IPS-20b (cell line): ENCODE results near the gene CERT1.

Source experiments
- H3K27ac ChIP-seq: one replicate; pipeline ENCODE4 v1.5.1; 2013; ENCODE audit warnings: low read length
- H3K27me3 ChIP-seq: 2 replicates; pipeline ENCODE4 v1.6.1; 2013; ENCODE audit warnings: mild to moderate bottlenecking, low read length, inconsistent platforms; ENCODE audit not compliant: insufficient read depth
- H3K36me3 ChIP-seq: 2 replicates; pipeline ENCODE4 v1.6.1; 2013; ENCODE audit warnings: low read depth, mild to moderate bottlenecking, inconsistent platforms, low read length, moderate library complexity; ENCODE audit not compliant: insufficient read depth
- H3K4me1 ChIP-seq: 2 replicates; pipeline ENCODE4 v1.6.1; 2013; ENCODE audit warnings: mild to moderate bottlenecking, control low read depth, inconsistent platforms, low read length, moderate library complexity; ENCODE audit not compliant: insufficient read depth
- H3K4me3 ChIP-seq: 2 replicates; pipeline ENCODE4 v1.5.1; 2013; ENCODE audit warnings: mild to moderate bottlenecking, low read length, inconsistent platforms
- H3K9ac ChIP-seq: 2 replicates; pipeline ENCODE4 v1.6.1; 2013; ENCODE audit warnings: low read depth, mild to moderate bottlenecking, inconsistent platforms, low read length, moderate library complexity
- H3K9me3 ChIP-seq: 2 replicates; pipeline ENCODE4 v1.6.1; 2013; ENCODE audit warnings: mild to moderate bottlenecking, low read depth, low read length, inconsistent platforms; ENCODE audit not compliant: insufficient read depth

CERT1 gene

GRCh38 chr5:75387806-75388205 is 123.6 kb downstream of the CERT1 start:
- H3K27me3 ChIP-seq = no peaks in the 10 kb centered on the region
- no peak overlapping the region for H3K4me3 ChIP-seq
- no peak overlapping the region for H3K27ac ChIP-seq
- peaks cover 39% of the 10 kb centered on the region for H3K36me3 ChIP-seq
- H3K9ac ChIP-seq = no peak overlapping the region
- H3K4me1 ChIP-seq = no peaks in the 10 kb centered on the region
- H3K9me3 ChIP-seq = no peaks in the 10 kb centered on the region

DNA sequence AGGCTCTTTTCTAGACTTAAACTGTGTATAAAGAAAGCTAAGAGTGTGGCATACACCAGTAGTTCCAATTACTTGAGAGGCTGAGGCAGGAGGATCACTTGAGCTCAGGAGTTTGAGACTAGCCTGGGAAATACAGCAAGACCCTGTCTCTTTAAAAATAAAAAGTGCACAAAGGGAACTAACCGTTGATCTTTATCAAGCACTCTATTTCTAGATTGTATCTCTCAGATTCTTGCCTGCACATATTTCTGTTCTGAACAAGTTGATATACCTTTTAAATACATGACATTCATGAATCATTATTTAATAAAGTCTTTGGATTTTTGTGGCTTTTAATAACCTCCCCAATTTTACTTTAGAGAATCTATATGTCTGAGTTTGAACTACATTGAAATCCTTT is 127.2 kb downstream of the CERT1 start:
- H3K27me3 ChIP-seq = no peaks in the 10 kb centered on the region
- H3K9me3 ChIP-seq = no peaks in the 10 kb centered on the region
- H3K9ac ChIP-seq = no peak overlapping the region
- H3K27ac ChIP-seq = no peak overlapping the region
- no peaks in the 10 kb centered on the region for H3K4me1 ChIP-seq
- H3K4me3 ChIP-seq = no peak overlapping the region
- peaks cover 61% of the 10 kb centered on the region for H3K36me3 ChIP-seq

DNA sequence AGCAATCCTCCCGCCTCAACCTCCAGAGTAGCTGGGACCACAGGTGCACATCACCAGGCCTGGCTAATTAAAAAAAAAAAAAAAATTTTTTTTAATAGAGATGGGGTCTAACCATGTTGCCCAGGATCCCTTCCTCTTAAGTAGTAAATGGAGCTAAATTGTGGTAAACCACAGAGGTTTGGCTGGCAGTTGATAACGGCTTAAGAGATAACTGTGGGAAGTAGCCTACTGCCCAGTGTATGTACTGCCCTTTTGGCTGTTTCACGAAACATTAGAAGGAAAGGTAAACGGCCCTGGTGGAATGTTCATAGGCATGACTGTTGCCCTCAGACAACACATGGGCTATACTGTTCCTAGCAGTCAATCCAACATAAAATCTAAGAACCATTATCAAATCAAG is 130.0 kb downstream of the CERT1 start:
- no peaks in the 10 kb centered on the region for H3K4me1 ChIP-seq
- peaks cover 78% of the 10 kb centered on the region for H3K36me3 ChIP-seq
- H3K27me3 ChIP-seq = no peaks in the 10 kb centered on the region
- no peak overlapping the region for H3K4me3 ChIP-seq
- H3K9me3 ChIP-seq = no peaks in the 10 kb centered on the region
- H3K9ac ChIP-seq = no peak overlapping the region
- no peak overlapping the region for H3K27ac ChIP-seq

- 0 out of 2 replicates have a peak, but pooled peaks cover 1% of the 10 kb centered on the region for H3K4me1 ChIP-seq
- H3K9me3 ChIP-seq = no peaks in the 10 kb centered on the region
- no peak overlapping the region for H3K27ac ChIP-seq
- no peaks in the 10 kb centered on the region for H3K27me3 ChIP-seq
- H3K9ac ChIP-seq = no peak overlapping the region
- H3K36me3 ChIP-seq = peaks cover 66% of the 10 kb centered on the region
- no peak overlapping the region for H3K4me3 ChIP-seq
These were observed 131.3 kb downstream of the CERT1 start for GRCh38 chr5:75380099-75380498.

GRCh38 chr5:75375414-75375813 is 136.0 kb downstream of the CERT1 start:
- Histone ChIP-seq H3K4me3 (no peak overlapping the region), H3K9me3 (no peaks in the 10 kb centered on the region)

GRCh38 chr5:75374394-75374814 is 137.0 kb downstream of the CERT1 start:
- Histone ChIP-seq H3K27me3 (no peaks in the 10 kb centered on the region), H3K4me3 (no peak overlapping the region), H3K9me3 (no peaks in the 10 kb centered on the region), H3K9ac (no peak overlapping the region), H3K36me3 (peaks cover 35% of the 10 kb centered on the region), H3K27ac (no peak overlapping the region), H3K4me1 (0 out of 2 replicates have a peak, but pooled peaks cover 4% of the 10 kb centered on the region)

More at GRCh38 chr5:75375414-75375813, 136.0 kb downstream of the CERT1 start:
- Histone ChIP-seq H3K27ac (no peak overlapping the region), H3K27me3 (no peaks in the 10 kb centered on the region), H3K9ac (no peak overlapping the region), H3K4me1 (0 out of 2 replicates have a peak, but pooled peaks cover 4% of the 10 kb centered on the region), H3K36me3 (peaks cover 42% of the 10 kb centered on the region)

DNA sequence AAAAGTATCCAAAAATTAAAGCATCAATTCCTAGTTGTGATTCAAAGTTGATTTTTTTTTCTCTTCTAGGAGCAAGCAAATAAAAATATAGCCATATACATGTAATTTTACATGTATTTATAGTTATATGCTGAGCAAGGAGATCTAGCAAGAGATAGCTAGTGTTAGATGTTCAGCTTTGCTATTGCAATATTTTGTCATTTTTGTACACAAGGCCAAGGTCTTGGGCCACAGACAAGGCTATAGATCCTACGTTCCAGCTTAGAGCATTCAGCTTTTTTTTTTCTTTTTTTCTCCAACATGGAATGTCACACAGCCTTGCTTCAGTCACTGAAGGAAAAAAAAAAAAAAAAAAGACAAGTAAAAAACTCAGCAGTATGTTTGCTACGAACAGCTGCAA is 137.6 kb downstream of the CERT1 start:
- Histone ChIP-seq H3K36me3 (peaks cover 30% of the 10 kb centered on the region), H3K9ac (no peak overlapping the region), H3K9me3 (no peaks in the 10 kb centered on the region), H3K27ac (no peak overlapping the region), H3K27me3 (no peaks in the 10 kb centered on the region), H3K4me3 (no peak overlapping the region), H3K4me1 (0 out of 2 replicates have a peak, but pooled peaks cover 4% of the 10 kb centered on the region)

- no peaks in the 10 kb centered on the region for H3K9me3 ChIP-seq
- no peaks in the 10 kb centered on the region for H3K27me3 ChIP-seq
- no peak overlapping the region for H3K9ac ChIP-seq
- no peak overlapping the region for H3K27ac ChIP-seq
- peaks cover 7% of the 10 kb centered on the region; the same call in 1 of the 2 replicates for H3K36me3 ChIP-seq
- no peak overlapping the region for H3K4me3 ChIP-seq
- H3K4me1 ChIP-seq = no peaks in the 10 kb centered on the region; the same call in 1 of the 2 replicates
These were observed 143.0 kb downstream of the CERT1 start for GRCh38 chr5:75368391-75368790.

DNA sequence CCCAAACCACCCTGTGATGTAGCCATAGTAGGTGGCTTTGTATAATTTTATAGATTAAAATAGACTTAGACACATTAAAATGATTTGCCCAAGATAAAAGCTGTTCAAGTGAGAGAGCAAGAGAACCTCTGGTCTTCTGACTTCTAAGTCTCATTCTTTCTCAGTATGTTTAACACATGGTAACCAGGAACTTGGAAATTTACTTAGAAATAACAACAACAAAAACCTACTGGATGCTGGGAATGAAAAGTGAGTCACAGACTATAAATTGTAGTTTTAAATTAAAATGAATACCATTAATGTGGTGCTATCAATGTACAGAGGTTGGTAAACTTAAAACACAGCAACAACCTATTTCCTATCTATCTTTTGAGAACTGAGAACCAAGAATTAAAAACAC is 144.0 kb downstream of the CERT1 start:
- no peaks in the 10 kb centered on the region for H3K27me3 ChIP-seq

DNA sequence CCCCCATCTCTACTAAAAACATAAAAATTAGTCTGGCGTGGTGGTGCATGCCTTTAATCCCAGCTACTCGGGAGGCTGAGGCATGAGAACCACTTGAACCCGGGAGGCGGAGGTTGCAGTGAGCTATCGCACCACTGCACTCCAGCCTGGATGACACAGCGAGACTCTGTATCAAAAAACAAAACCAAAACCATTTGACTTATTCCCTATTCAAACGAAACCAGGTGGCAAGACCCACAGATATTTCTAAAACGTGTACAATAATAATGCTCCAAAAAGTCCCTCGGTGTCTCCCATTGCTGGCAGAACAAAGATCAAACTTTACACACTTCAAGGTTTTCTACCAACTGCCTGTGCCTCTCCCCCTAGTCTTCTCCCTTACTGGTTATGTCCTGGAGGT is 144.6 kb downstream of the CERT1 start:
- no peaks in the 10 kb centered on the region for H3K27me3 ChIP-seq
- H3K9ac ChIP-seq = no peak overlapping the region
- H3K27ac ChIP-seq = no peak overlapping the region
- H3K9me3 ChIP-seq = no peaks in the 10 kb centered on the region
- H3K4me3 ChIP-seq = no peak overlapping the region
- peaks cover 13% of the 10 kb centered on the region for H3K36me3 ChIP-seq
- H3K4me1 ChIP-seq = no peaks in the 10 kb centered on the region; the same call in 1 of the 2 replicates

More for the DNA sequence above, 144.0 kb downstream of the CERT1 start:
- Histone ChIP-seq H3K4me1 (no peaks in the 10 kb centered on the region; the same call in 1 of the 2 replicates), H3K27ac (no peak overlapping the region), H3K4me3 (no peak overlapping the region), H3K9ac (no peak overlapping the region), H3K9me3 (no peaks in the 10 kb centered on the region), H3K36me3 (peaks cover 8% of the 10 kb centered on the region)

- H3K27me3 ChIP-seq = no peaks in the 10 kb centered on the region
- no peaks in the 10 kb centered on the region for H3K9me3 ChIP-seq
- no peak overlapping the region for H3K27ac ChIP-seq
- H3K9ac ChIP-seq = no peak overlapping the region
- peaks cover 24% of the 10 kb centered on the region for H3K36me3 ChIP-seq
- no peaks in the 10 kb centered on the region; the same call in 1 of the 2 replicates for H3K4me1 ChIP-seq
- H3K4me3 ChIP-seq = no peak overlapping the region
These were observed 145.7 kb downstream of the CERT1 start for GRCh38 chr5:75365740-75366139.

- Histone ChIP-seq H3K27ac (no peak overlapping the region), H3K9me3 (no peaks in the 10 kb centered on the region), H3K27me3 (no peaks in the 10 kb centered on the region), H3K4me3 (no peak overlapping the region), H3K9ac (no peak overlapping the region), H3K36me3 (peaks cover 34% of the 10 kb centered on the region), H3K4me1 (no peaks in the 10 kb centered on the region; the same call in 1 of the 2 replicates)
These were observed 146.7 kb downstream of the CERT1 start for GRCh38 chr5:75364571-75365280.
